GM19240 (cell line): ENCODE measurements around the gene LHFPL3.
"Not testable (repeated sequence)": the region's sequence is repeated elsewhere in the genome, so short reads cannot be mapped to it uniquely, and the experiment has no call there.

Source experiments
- DNase-seq: peaks from one replicate; pipeline ENCODE4 v3.0.0; 2011; ENCODE audit warnings: low spot score; ENCODE audit not compliant: insufficient read length

Gene LHFPL3

GRCh38 chr7:104482362-104483037 lies 154.1 kb downstream of the LHFPL3 start:
- no peak for DNase-seq

DNA sequence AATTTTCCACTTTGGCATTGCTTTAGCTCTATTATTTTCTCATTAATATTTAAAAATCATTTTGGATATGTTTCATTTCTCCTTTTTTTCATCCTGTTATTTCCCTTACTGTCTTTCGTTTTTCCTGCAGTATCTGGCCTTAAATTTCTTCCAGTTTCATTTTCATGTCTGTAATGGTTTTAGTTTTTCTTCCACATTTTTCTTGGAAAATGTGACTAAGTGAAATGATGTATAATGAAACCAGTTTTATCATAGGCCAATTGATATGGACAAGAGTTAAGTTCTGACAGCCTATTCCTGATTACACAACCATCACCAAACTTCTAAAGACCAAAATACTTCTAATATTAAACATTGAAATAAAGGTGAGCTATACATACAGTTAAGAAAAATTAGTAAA lies 158.5 kb downstream of the LHFPL3 start:
- DNase-seq, result no peak

- DNase-seq, result no peak
Observed at GRCh38 chr7:104487642-104488041, 159.2 kb downstream of the LHFPL3 start.

GRCh38 chr7:104497379-104497967 lies 169.1 kb downstream of the LHFPL3 start:
- no peak for DNase-seq

DNA sequence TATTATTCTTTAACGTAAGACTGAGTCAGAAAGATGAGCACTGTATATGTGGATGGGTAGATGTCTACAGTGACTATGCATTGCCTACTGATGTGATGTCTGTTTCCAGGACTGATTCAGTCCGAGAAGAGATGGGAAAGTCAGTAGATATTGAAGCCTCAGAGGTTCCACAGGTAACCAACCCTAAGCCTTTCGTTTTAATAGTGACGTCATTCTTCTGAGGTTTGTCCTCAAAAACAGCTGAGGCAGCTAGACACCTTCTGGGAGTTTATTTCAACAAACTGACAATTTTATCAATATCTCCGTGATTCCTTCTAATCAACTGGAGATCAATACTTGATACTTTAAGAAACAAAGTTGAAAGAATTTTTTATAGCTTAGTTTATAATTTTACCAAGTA lies 171.6 kb downstream of the LHFPL3 start:
- DNase-seq, result no peak

GRCh38 chr7:104509874-104510273 lies 181.5 kb downstream of the LHFPL3 start:
- DNase-seq, result no peak

- DNase-seq, result no peak
Observed at GRCh38 chr7:104524853-104525252, 196.4 kb downstream of the LHFPL3 start.

GRCh38 chr7:104528142-104528541 lies 199.7 kb downstream of the LHFPL3 start:
- DNase-seq, result no peak

GRCh38 chr7:104529567-104529966 lies 201.2 kb downstream of the LHFPL3 start:
- DNase-seq, result no peak

- no peak for DNase-seq
Observed at GRCh38 chr7:104530251-104530650, 201.8 kb downstream of the LHFPL3 start.

- no peak for DNase-seq
Observed at GRCh38 chr7:104534149-104534548, 205.7 kb downstream of the LHFPL3 start.

DNA sequence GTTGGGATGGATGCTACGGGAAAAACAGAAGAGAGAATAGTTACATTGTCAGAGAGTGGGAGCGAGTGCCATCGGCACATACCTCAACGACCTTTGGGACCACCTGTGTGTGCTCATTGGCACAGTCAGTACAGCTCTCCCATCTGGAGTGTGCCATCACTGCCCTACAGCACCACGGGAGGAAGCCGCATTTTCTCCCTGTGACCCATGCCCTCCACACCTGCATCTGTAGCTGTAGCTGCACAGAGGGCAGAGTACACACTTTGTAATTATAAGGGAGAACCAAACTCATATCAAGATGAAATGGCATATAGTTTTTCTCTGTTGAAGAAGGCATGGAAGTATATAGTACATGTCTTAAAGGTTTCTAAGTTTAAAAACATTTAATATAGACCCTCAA lies 207.4 kb downstream of the LHFPL3 start:
- DNase-seq, result no peak

DNA sequence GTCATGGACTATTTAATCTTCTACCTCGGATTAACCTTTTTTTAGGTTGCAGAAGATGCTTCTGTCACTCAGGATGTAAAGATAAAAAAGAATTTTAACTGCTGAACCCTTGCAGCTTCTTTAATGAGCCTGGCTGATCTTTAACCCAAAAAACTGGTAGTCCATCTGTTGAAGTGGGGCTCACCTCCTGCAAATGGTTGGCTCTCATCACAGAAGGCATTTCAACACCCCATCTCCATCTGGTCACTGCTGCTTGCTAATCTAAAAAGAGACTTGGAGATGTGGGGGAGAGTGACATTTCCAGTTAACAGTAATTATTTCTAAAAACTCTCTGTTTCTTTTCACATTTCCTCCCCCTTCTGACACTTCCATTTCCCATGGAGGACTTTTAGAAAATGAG lies 208.6 kb downstream of the LHFPL3 start:
- DNase-seq, result no peak

GRCh38 chr7:104538152-104538551 lies 209.7 kb downstream of the LHFPL3 start:
- no peak for DNase-seq

DNA sequence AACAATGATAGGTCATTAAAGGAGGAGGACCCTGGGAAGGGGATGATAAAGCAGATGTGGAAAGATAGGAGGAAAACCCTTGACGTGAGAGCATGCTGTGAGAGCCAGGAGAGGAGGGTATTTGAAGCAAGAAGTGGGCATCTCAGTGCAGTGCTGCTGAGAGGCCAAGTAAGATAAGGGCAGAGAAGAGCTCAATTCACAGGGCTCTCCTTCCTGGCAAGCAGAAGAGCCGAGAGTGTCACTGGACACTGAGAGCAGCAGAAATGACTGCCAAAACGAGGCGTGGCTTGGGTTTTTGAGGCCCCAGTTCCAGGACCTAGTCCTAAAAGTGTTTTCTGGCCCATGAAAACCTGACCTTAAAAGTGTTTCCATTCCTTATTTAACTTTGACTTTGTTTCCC lies 213.5 kb downstream of the LHFPL3 start:
- no peak for DNase-seq

DNA sequence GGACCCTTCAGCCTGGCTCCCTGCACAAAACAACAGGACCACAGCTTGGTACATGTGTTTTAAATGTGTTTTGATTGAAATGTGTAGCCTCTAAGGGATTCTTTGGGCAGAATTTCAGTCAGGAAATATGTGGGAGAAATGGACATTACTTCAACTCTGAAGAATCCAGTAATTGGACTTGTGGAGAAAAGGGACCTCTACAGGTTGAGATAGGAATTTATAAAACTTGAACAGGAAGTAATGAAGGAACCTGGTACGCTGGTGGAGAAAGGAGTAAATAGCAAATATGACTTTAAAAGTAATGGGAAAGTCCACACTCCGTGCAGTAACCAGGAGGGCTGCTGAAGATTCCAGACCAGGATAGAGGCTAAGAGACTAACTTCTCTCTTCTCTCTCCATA lies 220.5 kb downstream of the LHFPL3 start:
- no peak for DNase-seq

- no peak for DNase-seq
Observed at GRCh38 chr7:104550362-104550761, 222.0 kb downstream of the LHFPL3 start.

DNA sequence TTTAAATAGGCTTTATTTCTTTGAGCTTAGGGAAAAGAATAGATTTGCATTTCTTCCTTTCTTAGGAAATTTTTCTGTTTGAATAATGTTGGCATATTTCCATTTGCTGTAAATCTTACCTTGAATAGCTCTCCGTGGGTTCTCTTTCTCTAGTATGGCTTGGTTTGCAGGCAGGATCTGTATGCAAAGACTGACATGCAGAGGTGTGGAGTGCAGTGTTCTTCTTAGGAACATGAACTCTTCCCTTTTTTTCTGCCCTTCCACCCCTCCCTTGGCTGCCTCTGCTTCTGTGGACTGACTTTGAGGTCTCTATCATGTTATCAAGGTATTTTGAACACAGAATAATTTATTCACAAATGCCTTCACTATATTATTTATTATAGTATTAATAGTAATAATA lies 222.8 kb downstream of the LHFPL3 start:
- no peak for DNase-seq

GRCh38 chr7:104552102-104552501 lies 223.7 kb downstream of the LHFPL3 start:
- peak; percentile 5 for DNase-seq

- DNase-seq, result no peak
Observed at GRCh38 chr7:104553074-104553473, 224.7 kb downstream of the LHFPL3 start.

DNA sequence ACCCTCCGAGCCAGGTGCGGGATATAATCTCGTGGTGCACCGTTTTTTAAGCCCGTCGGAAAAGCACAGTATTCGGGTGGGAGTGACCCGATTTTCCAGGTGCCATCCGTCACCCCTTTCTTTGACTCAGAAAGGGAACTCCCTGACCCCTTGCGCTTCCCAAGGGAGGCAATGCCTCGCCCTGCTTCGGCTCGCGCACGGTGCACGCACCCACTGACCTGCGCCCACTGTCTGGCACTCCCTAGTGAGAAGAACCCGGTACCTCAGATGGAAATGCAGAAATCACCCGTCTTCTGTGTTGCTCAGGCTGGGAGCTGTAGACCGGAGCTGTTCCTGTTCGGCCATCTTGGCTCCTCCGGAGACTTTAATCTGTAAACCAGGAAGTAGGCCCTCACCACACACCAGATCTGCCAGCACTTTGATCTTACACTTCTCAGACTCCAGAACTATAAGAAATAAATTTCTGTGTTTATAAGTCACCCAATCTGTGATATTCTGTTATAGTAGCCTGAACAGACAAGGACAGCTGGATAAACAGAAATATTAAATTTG lies 235.0 kb downstream of the LHFPL3 start:
- DNase-seq, result not testable (repeated sequence)

DNA sequence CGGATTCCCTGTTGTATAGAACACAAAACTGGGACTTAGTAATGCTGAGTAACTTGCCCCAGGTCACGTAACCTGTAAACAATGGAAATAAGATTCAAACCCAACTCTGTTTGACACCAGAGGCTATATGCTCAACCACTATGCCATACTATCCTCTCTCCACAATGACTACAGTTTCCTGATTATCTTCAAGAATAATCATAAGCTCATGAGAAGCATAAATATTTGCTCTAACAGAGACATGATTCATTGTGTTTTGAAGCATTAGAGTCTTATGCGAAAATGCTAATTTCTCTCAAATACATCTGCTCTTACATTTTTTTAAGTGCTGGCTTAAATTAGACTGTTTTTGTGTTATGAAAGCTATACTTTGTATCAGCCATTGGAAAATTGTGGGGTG lies 241.3 kb downstream of the LHFPL3 start:
- no peak for DNase-seq

DNA sequence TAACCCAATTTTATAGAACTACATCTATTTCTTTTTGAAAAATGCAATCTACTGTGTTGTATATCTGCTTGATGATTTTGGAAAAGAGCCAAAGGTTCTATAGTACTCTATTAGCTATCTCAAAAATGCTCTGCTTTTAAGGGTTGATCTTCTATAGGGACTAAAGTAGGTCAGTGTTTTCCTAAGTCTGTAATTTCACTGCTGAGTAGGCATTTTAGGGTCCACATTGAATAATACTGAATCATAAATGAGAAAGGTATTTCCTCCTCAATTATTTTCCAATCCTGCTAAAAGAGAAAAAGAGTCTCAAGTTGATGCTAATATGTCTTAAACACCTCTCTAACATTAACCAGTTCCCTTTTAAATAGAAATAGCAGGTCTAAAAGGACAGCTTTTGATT lies 244.2 kb downstream of the LHFPL3 start:
- DNase-seq, result no peak
